OCI-LY1 (cell line): Measurements from ENCODE around the gene DAND5.

Experiments
- CTCF ChIP-seq: fragments of 200-600 bp; sonication (generic), shearing (Covaris generic); IDR thresholded peaks from 2 replicates; pipeline ENCODE4 v1.5.1; 2017; ENCODE audit warnings: mild to moderate bottlenecking, antibody characterized with exemption, low read length, moderate library complexity, mixed read lengths
- EZH2 ChIP-seq: fragments of 200-600 bp; sonication (generic), shearing (Covaris generic); IDR thresholded peaks from 2 replicates; pipeline ENCODE4 v1.8.0; 2017; ENCODE audit warnings: borderline replicate concordance, mixed run types, mild to moderate bottlenecking, antibody characterized with exemption, low read length, moderate library complexity, mixed read lengths

GRCh38 chr19:13006431-13007281 lies 37.3 kb downstream of the DAND5 start:
- TF ChIP-seq CTCF: no peak
- TF ChIP-seq EZH2: no peak
